Fibroblast of skin of scalp (primary cell): ENCODE results near the gene ACOT11.
A peak's percentile ranks its signal among the peaks of the same experiment; 100 is the strongest.

Source experiments
- DNase-seq: peaks from one replicate; pipeline ENCODE4 v3.0.0-alpha.2; 2013

ACOT11 gene

DNA sequence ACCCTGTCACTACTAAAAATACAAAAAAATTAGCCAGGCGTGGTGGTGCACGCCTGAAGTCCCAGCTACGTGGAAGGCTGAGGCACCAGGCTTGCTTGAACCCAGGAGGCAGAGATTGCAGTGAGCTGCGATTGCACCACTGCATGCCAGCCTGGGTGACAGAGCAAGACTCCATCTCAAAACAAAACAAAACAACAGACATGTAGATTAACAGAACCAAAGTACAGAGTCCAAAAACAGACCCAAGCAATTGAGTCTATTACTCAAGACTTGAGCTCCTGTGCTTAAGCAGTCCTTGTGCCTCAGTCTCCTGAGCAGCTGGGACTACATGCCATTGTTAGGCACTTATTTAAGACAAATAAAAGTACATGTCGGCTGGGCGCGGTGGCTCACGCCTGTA is 9.5 kb upstream of the ACOT11 start:
- DNase-seq = no peak

DNA sequence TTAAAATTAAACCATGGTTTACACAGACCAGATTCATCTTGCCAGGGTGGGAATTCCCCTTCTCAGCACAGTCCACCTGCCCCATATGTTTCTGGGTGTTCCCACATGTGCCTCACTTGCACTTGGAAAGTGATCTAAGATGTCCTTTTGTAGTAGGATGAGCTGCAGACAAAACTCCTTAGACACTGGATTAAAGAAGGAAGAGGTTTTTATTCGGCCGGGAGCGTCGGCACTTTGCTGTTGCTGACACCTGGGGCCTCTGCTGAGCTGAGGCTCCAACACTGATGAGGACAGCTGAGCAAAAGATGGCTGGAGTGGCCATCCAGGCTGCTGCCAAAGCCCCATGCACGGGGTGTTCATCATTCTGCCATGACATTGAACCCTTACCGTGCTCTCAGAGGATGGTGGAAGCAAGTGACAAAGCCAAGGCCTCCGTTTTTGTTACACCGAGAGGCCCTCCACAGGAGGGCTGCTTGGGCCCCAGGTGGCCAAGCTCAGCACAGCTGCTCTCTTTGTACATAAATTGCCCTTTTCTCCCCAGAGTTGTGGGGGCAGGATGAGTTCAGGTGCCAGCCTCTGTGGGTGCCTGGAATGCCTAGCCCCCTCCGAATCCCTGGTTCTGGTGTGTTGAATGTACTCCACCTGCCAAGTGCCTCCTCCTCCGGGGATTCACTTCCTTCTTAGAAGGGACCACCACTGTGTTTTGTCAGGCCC is 7.3 kb upstream of the ACOT11 start:
- no peak for DNase-seq

DNA sequence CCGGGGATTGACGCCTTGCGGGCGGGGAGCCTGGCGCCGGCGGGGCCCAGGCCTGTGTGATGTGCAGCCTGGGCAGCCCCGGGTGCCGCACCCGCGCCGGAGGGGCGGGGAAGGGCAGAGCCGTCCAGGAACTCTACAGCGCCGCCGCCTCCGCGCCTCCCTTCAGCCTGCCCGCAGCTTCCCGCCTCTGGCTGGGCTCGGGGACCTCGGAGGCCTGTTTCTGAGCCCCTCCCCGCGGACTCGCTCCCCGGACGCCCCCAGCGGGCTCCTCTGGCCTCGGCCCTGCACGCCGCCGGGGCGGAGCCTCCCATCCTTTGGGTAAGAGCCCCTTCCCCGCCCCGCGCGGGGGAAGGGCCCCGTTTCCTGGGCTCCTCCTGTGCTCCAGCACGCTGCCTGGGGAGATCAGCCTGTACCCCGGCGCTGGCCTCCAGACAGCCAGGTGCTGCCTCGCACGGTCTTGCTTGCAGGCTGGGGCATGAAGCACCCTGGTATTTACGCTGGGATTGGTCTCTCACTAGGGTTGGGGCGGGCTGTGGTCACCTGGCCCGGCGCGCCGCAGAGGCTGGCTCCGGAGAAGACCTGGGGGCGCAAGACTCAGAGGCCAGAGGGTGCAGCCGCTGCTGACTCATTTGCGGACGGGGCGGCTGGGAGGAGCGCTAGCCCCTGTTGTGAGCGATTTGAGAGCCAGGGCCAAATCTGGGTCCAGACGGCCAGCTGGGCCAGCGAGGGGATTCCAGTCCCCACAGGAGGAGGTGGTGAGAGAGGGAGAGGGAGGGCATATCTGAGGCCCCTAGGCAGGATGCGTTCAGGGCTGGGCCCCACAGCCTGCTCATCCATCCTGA is 5.7 kb upstream of the ACOT11 start:
- peak; percentile 65 for DNase-seq

DNA sequence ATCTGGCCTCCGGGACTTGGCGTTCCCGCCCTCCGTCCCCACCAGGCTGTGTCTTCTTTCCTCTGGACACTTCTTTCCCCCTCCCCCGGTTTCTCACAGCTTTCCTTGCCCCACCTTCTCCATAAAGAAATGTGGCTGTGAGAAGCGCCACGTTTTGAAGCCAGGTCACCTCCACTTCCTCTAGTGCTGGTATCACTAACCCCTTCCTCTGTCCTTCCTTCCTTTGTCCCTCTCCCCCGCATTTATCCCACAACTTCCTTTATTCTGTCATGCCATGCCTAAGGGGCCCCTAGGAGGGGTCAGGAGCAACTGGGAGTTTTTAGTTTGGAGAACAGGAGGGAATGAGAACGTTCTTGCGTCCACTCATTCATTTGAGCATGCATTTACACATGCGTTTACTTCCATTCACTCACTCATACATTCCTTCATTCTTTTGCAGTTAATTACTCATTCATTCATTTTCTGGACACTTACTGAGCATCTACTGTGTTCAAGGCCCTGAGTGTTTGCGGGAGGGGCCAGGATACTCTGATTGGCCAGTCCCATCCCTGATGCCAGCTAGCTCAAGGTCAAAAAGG is 5.0 kb upstream of the ACOT11 start:
- DNase-seq = peak; percentile 13

DNA sequence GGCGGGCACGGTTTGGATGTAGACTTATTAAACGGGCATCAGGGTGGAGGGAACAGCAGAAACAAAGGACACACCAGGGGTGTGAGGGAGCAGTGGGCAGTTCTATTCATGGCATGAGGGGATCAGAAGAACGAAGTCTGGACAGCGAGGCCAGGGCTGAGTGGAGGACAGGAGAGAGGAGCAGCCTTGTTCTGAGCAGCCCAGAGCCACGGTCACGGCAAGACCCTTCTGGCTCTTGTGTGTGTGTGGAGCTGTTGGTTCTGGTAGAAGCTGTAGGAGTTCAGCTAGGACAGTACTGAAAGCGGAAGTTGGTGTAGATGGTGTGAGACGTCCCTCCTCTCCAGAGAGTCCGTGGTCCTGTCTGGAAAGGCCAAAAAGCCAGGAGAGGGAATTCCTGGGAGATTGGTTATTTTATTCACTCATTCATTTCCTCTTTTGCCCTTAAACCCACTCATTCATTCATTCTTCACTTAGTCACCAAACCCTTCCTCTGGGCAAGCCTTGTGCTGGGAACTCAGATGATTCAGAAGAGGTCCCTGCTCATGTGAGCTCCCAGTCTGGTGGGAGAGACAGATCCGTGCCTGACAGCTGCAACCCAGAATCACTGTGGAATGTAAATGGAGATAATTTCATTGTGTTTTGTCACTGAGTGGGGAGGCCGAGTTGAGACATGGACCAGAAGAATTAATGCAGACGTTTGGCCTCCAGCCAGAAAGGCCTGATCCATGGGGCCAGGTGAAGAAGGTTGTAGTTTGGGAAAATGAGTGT is 4.1 kb upstream of the ACOT11 start:
- DNase-seq = peak; percentile 83

DNA sequence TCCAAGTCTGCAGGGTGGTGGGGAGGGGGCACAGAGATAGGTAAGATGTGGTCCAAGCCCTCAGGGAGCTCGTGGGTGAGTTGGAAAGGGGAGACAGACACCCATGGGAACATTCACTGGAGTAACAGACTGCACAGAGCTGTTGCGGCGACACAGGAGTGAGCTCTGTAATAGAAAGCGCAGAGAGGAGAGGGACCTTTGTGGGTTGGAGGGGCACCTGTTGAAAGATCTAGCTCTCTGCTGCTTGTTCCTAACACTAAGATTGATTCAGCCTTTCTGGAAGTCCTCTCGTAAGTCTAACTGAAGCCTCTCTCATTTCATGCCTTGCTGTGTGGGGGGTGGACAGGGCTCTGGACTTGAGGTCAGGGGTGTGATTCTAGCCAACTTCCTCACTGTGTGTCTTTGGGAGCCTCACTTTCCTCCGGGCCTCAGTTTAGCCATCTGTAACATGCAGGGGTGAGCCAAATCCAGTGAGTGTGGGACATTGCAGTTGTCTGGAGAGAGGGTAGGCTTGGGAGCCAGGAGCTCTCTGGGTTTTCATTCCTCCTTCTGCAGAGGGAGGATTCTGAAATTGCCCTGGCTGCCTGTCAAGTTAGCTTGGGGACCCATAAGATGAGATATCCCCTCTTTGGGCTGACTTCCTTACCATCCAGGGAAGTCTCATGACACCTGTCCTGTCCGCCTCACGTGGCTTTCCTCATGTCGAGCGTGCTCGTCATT is 2.0 kb upstream of the ACOT11 start:
- DNase-seq = no peak

DNA sequence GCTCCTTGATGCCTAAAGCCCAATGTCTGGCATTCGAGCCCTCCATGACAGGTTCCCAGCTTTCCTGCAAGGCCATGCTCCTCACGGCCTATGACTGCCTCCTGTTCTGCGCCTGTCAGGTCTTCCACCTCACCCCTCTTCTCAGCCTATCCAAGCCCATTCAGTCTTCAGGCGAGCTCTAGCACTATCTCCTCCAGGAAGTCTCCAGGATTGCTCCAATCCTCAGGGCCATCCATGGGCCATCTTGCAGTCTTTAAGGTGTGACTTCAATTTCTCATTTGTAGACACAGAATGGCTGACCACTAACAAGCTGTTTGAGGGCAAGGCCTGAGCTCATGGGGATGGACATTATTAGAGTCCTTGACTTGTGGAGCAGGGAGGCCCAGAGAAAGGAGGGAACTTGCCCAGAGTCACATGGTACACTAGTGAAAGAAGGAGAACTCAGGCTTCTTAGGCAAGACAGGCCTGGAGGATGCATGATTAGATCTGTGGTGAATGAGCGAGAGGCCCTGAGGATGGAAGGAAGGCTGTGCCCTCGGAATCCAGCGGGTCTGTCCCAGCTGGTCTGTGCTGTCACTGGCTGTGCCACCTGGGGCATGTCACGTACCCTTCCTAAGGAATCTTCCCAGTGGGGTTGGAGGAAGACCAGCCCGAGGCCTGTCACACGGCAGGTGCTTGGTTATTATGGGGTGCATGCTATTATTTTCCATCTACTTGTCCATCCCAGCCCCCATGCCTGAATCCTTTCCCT is 1.2 kb upstream of the ACOT11 start:
- no peak for DNase-seq

DNA sequence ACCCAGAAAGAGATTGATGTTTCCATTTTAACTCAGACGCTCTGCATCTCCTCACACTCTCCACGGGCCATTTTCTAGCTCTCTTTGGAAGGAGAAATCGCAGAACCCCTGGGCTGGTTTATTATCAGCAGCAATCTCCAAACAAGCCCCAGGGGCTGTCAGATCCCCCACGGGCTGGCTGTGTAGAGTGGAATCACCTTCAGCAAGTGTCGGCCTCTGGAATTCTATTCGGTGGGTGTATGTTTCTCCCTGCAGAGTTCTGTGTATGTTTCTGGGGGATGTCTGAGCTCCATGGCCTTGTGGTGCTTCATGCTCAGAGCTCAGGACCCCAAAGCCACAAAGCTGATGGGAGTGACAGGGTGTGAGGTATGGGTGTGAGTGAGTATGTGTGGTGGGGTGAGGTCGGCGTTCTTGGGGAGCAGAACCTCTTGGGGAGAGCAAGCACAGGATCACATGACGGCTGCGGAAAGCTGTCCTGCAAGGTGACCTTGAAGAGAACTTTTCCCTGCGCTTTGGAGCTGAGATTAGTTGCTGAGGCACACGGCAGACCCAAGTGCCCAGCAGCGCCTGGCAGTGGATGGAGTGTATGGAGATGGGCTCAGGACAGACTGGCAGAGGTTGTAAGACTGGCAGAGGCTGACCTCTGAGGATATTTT is 489 bp downstream of the ACOT11 start:
- DNase-seq = no peak

DNA sequence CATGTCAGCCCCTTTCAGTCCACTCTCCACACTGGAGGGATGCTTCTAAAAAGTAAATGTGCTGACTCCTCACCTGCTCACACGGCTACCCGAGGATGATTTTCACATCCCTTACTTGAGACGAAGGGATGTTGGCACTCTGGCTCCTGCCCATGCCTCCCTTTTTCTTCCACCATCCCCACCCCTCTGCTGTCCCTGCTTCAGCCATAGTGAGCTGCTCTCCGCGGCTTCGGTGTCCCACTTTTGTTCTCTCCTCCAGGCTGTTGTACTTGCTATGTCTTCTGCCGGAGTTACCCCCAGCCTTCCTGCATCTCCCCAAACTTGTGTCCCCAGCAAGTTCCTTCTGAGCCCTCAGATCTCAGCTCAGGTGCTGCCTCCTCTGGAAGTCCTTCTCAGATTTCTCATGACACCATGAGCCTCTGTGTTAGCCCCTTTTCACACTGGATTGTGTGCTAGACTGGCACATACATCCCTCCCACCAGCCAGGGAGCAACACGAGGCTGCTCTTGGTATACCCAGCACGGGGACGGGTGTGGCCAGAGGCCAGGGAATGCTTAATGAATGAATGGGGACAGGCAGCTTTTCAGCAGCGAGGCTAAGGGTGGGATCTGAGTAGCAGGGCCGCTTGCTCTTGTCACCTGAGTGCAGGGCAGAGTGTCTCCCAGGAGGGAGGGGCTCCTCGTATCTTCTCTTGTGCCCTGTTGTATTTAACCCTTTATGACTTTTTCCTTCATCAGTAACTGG is 1.3 kb downstream of the ACOT11 start:
- DNase-seq = no peak

DNA sequence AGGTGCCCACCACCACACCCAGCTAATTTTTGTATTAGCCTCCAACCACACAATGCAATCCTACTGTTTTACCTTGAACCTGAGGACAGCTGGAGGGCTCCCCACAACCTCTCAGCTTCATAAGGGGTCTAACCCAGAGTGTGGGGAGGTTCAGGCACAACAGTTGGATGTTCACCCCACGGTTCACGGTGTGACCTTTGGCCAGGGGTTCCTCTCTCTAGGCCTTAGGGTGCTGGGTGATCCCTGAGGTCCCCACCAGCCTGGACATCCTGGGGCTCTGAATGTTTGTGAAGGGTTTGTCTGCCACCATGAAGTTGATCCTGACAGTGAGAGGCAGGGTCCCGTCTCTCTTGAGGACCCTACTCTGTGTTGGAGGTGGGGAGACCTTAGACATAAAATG is 3.9 kb downstream of the ACOT11 start:
- no peak for DNase-seq

DNA sequence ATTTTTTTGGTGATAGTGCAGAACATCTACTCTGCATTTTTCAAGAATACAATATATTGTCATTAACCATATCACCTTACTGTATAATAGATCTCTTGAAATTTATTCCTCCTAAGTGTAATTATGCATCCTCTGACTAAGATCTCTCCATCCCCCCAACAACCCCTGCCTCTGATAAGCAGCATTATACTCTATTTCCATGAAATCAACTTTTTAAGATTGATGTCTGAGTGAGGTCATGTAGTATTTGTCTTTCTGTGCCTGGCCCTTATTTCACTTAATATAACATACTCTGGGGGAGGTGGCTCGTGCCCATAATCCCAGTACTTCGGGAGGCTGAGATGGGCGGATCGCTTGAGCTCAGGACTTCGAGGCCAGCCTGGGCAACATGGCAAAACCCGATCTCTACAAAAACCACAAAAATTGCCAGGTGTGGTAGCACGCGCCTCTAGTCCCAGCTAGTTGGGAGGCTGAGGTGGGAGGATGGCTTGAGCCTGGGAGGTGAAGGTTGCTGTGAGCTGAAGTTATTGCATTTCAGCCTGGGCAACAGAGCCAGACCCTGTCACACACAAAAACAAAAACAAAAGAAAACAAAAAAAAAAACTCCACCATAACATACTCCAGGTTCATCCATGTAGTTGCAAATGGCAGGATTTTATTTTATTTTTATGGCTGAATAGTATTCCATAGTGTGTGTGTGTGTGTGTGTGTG is 5.7 kb downstream of the ACOT11 start:
- DNase-seq = no peak

DNA sequence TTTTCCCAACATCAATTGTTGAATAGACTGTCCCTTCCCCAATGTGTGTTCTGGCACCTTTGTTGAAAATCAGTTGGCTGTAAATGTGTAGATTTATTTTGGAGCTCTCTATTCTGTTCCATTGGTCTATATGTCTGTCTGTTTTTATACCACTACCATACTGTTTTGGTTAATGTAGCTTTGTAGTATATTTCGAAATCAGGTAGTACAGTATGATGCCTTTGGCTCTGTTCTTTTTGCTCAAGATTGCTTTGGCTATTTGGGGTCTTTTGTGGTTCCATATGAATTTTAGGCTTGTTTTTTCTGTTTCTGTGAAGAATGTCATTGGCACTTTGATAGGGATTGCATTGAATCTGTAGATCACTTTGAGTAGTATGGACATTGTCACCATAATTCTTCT is 8.1 kb downstream of the ACOT11 start:
- DNase-seq = no peak

DNA sequence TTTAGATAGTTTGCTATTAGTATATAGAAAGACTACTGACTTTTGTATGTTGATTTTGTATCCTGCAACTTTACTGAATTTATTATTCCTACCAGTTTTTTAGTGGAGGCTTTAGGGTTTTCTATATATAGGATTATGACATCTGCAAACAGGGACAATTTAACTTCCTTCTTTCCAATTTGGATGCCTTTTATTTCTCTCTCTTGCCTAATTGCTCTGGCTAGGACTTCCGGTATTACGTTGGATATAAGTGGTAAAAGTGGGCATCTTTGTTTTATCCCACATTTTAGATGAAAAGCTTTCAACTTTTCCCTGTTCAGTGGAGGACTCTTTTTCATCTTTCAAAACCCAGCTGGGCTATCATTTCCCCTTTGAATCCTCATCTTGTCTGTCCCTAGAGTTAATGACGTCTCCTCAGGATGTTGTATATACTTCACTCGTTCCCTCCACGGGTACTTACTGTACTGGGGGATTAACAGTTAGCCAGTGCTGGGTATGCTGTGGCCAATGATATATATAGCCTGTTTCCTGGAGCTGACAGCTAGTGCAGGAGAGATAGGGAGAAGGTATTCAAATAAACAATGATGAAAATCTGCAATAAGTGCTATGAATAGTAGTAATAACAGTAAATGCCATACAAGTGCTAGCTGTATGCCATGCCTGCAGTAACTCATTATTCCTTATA is 9.8 kb downstream of the ACOT11 start:
- no peak for DNase-seq

DNA sequence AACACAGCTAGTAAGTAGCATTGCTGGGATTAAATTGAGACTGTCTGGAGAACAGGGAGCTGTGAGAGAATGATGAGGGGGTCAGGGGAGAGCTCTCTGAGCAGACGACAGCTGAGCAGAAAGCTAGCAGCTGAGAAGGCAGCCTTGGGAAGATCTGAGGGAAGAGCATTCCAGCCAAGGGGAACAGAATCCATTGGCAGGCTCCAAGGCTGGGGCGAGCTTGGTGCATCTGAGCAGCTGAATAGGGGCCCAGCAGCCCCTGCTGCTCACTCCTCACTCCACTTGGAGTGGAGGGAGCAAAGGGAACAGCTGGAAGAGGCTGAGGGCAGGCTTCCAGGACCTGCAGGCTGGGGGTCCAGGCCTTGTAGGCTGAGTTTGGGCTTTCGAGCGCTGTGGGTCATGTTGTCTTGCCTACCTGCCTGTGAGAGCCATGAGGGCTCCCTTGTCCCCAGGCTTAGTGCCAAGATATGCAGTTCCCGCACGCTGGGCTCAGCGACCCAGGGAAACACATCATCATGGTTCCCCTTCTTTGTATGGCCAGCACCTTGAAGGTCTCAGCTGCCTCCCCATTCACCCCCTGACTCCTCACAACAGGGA is 10.5 kb downstream of the ACOT11 start:
- DNase-seq = no peak

DNA sequence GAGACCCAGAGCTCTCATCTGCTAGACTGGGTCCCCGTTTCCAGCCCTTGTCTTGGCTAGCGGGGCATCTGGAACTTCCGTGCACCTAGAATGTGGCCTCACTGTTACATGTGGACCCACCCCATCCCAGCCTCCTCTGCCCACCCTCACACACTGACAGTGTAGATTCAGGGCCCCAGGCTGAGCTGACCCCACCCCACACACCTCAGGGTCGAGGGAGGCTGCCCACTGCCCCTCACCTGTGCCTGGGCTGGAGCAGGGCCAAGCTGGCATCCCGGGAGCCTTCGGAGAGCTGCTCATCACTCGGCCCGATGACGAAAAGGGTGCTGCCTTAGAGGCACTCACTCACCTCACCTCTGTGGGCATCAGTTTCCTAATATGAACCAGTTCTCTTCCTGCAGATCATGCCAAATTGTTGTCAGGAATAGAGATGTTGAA is 11.1 kb downstream of the ACOT11 start:
- DNase-seq = no peak

DNA sequence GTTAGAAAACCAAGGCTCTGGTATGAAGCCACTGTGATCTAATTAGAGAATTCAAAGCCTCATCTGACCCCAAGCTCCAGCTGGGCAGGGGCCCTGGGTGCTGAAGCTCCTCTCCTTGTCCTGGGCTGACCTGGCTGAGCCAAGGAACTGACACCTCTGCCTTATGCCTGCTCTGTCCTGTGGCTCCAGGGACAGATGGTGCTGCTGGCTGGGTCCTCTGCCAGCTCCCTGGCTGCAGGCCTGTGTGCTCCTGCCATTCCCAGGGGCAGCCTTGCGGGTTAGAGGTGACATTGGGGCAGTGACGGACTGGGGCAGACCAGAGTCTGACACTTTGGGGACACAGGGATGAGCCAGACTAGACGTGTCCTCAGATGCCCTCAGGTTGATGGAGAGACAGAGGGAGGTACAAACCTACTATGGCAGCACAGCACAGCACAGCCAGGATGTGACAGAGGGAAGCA is 11.8 kb downstream of the ACOT11 start:
- no peak for DNase-seq

DNA sequence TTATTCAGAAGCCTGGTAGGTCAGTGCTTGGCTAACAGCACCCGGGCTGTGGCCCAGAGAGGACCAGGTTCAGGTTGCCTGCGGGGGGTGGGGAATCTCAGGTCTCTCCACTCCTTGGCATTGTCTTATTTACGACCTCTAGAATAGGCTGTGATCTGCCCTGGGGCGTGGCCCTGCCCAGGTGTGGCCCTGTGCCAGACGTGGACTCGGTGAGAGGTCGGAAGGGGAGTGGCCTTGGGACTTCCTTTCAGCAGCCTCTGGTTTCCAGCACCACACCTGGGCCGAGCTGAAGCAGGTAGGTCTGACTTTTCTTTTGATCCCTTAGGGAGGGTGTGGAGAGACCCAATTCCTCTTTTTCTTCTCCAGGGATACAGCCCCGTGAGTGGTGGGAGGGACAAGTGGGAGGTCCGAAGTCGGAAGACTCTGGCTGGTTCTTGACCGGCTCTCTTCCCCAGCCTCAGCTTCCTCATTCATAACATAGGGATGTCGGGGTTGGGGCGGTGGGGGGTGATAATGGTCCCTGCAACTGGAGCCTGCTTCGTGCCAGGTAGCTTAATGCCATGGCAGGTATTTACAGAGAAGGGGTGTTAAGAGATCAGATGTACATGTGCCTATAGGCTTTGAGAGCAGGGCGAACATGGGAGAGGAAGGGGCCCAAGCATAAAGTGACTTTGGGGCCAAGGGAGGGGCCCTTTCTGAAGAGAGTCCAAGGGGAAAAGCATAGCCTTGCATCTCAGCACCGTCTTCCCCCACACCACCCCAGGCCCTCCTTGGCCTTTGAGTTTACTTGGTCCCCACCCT is 16.5 kb downstream of the ACOT11 start:
- DNase-seq = no peak

DNA sequence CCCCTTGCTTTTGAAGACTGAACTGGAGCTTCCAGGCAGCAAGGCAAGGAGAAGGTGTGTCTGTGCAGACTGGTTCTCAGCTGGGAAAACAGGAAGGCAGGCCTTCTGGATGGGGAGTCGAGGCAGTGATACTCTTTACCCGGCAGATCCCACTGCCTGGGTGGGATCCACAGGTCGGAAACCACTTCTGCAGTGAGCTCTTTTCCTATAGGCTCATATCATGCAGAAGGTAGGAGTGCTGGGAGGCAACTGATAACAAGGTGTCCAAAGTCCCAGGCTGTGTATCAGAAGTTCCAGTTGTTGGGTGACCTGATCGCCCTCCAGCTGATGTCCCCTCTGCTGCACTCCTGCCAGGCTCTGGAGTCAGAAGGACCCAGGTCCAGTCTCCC is 17.1 kb downstream of the ACOT11 start:
- no peak for DNase-seq
